Osteoblast (primary cell): ENCODE results near the gene DHX8. TPM values are rescaled to one million over a fixed set of nuclear protein-coding genes. Genes with fewer than 3 reads are reported as not detected.
A peak's percentile ranks its signal among the peaks of the same experiment; 100 is the strongest.
"Not testable (repeated sequence)": the region's sequence is repeated elsewhere in the genome, so short reads cannot be mapped to it uniquely, and the experiment has no call there.

Experiments
- DNase-seq: peaks from one replicate; pipeline ENCODE4 v3.0.0; 2011; ENCODE audit warnings: low spot score, mixed read lengths; ENCODE audit not compliant: insufficient read length; ENCODE audit errors: missing footprints
- H2AFZ ChIP-seq: 2 replicates; pipeline ENCODE4 v1.6.0; 2011; ENCODE audit warnings: mild to moderate bottlenecking, low read length
- H3K27ac ChIP-seq: 2 replicates; pipeline ENCODE4 v1.5.1; 2011; ENCODE audit warnings: mild to moderate bottlenecking, low read depth, low read length, moderate library complexity
- H3K27me3 ChIP-seq: 2 replicates; pipeline ENCODE4 v1.6.0; 2012; ENCODE audit warnings: mild to moderate bottlenecking, control low read depth, inconsistent platforms, low read length, moderate library complexity; ENCODE audit not compliant: insufficient read depth
- H3K36me3 ChIP-seq: 2 replicates; pipeline ENCODE4 v1.5.1; 2011; ENCODE audit warnings: mild to moderate bottlenecking, low read length, control low read depth, moderate library complexity; ENCODE audit not compliant: insufficient read depth
- H3K4me1 ChIP-seq: 2 replicates; pipeline ENCODE4 v1.5.1; 2011; ENCODE audit warnings: mild to moderate bottlenecking, low read length, control low read depth, moderate library complexity; ENCODE audit not compliant: insufficient read depth
- H3K4me2 ChIP-seq: 2 replicates; pipeline ENCODE4 v1.6.0; 2011; ENCODE audit warnings: mild to moderate bottlenecking, low read length; ENCODE audit not compliant: insufficient read depth
- H3K4me3 ChIP-seq: fragments of 200-600 bp; sonication (generic); 3 replicates; pipeline ENCODE4 v1.5.1; 2012; ENCODE audit warnings: mild to moderate bottlenecking, low read length, inconsistent platforms; ENCODE audit not compliant: insufficient read depth
- H3K79me2 ChIP-seq: 2 replicates; pipeline ENCODE4 v1.6.0; 2012; ENCODE audit warnings: mild to moderate bottlenecking, low read length, control low read depth, inconsistent platforms; ENCODE audit not compliant: insufficient read depth
- H3K9me3 ChIP-seq: 2 replicates; pipeline ENCODE4 v1.5.1; 2011; ENCODE audit warnings: low read depth, low read length, control low read depth
- H4K20me1 ChIP-seq: 2 replicates; pipeline ENCODE4 v1.6.0; 2012; ENCODE audit warnings: mild to moderate bottlenecking, low read length, control low read depth; ENCODE audit not compliant: insufficient read depth
- total RNA-seq: library from RNA; depleted of rRNA; stranded (reverse); fragments of >200 nt; gene quantifications from 2 replicates; pipeline ENCODE4 v1.2.3, GENCODE V29; 2012
- TF ChIP-seq, protein P1 (sequence below): IDR thresholded peaks from 2 replicates; pipeline ENCODE4 v1.5.1; 2011; ENCODE audit warnings: mild to moderate bottlenecking, low read depth, low read length, moderate library complexity; ENCODE audit errors: extremely low read depth

The DHX8 gene
- total RNA-seq, 1 donor, result 42.3 TPM

DNA sequence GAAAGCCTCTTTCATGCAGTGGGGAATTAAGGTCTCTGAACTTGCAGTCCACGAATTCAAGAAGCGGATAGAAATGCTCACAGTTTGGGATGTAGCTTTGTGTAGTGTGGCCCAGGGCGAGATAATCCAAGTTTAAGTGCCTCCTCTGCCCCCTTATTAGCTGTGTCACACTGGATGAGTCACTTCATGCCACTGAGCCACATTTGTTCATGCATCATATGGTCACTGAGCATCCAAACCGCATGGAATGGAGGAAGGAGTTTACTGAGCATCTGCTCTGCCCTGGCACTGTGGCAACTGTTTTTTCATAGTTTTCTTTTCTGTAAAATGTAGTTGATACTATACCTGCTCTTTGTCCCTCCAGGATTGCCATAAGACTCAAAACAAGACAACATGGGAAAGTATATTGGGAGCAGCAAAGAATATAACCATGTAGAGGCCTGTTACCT lies 15.1 kb upstream of the DHX8 start:
- H3K4me2 ChIP-seq, result peak overlapping the region; percentile 35
- no peaks in the 10 kb centered on the region for H3K36me3 ChIP-seq
- H3K4me1 ChIP-seq, result peaks cover 20% of the 10 kb centered on the region
- no peaks in the 10 kb centered on the region for H4K20me1 ChIP-seq
- peak overlapping the region; percentile 81 for H3K27ac ChIP-seq
- no peak overlapping the region for H3K4me3 ChIP-seq
- TF ChIP-seq, protein P1, sequence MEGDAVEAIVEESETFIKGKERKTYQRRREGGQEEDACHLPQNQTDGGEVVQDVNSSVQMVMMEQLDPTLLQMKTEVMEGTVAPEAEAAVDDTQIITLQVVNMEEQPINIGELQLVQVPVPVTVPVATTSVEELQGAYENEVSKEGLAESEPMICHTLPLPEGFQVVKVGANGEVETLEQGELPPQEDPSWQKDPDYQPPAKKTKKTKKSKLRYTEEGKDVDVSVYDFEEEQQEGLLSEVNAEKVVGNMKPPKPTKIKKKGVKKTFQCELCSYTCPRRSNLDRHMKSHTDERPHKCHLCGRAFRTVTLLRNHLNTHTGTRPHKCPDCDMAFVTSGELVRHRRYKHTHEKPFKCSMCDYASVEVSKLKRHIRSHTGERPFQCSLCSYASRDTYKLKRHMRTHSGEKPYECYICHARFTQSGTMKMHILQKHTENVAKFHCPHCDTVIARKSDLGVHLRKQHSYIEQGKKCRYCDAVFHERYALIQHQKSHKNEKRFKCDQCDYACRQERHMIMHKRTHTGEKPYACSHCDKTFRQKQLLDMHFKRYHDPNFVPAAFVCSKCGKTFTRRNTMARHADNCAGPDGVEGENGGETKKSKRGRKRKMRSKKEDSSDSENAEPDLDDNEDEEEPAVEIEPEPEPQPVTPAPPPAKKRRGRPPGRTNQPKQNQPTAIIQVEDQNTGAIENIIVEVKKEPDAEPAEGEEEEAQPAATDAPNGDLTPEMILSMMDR, result no peak
- H2AFZ ChIP-seq, result no peak overlapping the region
- no peaks in the 10 kb centered on the region for H3K9me3 ChIP-seq
- no peaks in the 10 kb centered on the region for H3K79me2 ChIP-seq
- H3K27me3 ChIP-seq, result no peaks in the 10 kb centered on the region
- DNase-seq, result peak; percentile 62

DNA sequence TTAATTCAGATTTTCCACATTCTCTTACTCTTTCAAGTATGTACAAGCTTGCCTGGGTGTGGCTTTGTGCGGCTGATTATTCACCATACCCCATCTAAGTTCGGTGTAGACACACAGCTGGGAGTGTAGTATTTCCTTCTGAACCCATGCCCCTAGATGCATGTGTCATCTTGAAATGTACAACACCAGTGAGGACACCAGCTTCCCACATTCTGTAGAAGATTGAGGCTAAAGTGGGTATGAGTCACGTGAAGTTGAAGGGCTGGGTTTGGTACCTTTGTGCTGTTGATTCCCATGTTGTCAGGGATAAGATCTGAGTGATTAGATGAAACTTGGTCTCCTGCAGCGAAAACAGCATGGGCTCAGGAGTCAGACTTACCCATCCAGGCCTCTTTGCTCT lies 14.6 kb upstream of the DHX8 start:
- Histone ChIP-seq H4K20me1 (no peaks in the 10 kb centered on the region), H2AFZ (peak overlapping the region; percentile 38), H3K36me3 (no peaks in the 10 kb centered on the region), H3K27ac (peak overlapping the region; percentile 81), H3K4me1 (peaks cover 20% of the 10 kb centered on the region), H3K4me3 (no peak overlapping the region), H3K27me3 (no peaks in the 10 kb centered on the region), H3K79me2 (no peaks in the 10 kb centered on the region), H3K4me2 (peak overlapping the region; percentile 35), H3K9me3 (no peaks in the 10 kb centered on the region)
- TF ChIP-seq, protein P1, result no peak
- DNase-seq, result peak; percentile 94

DNA sequence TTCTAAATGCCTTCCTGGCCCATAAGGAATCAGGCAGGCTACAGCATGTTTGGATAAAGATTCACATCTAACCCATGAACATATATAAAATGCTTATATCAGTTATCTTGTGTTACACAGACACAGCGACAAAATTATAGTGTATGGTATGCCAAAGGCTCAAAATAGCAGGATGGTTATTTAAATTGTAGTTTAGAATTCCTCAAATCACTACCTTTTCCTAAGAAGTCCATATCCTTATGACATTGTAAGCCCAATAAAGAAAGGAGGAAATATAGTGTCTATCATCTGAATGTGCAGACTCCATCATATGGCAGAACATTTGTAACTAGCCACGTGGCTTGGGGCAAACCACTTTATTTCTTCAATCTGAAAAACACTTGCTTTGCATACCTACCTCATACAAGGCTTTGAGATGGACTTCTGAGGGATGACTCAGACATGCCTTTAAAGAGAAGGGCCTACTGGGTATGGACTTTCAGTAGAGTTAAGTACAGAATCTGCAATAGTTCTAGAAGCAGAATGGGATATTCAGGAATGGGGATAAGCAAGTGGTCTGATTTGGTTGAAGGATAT lies 12.1 kb upstream of the DHX8 start:
- no peaks in the 10 kb centered on the region for H3K79me2 ChIP-seq
- H3K36me3 ChIP-seq, result no peaks in the 10 kb centered on the region
- H3K27ac ChIP-seq, result no peak overlapping the region
- no peaks in the 10 kb centered on the region for H3K9me3 ChIP-seq
- no peaks in the 10 kb centered on the region for H3K27me3 ChIP-seq
- H3K4me2 ChIP-seq, result no peak overlapping the region
- H2AFZ ChIP-seq, result no peak overlapping the region
- no peak for DNase-seq
- H4K20me1 ChIP-seq, result no peaks in the 10 kb centered on the region
- no peak overlapping the region for H3K4me3 ChIP-seq
- H3K4me1 ChIP-seq, result peaks cover 20% of the 10 kb centered on the region
- TF ChIP-seq, protein P1, result no peak

DNA sequence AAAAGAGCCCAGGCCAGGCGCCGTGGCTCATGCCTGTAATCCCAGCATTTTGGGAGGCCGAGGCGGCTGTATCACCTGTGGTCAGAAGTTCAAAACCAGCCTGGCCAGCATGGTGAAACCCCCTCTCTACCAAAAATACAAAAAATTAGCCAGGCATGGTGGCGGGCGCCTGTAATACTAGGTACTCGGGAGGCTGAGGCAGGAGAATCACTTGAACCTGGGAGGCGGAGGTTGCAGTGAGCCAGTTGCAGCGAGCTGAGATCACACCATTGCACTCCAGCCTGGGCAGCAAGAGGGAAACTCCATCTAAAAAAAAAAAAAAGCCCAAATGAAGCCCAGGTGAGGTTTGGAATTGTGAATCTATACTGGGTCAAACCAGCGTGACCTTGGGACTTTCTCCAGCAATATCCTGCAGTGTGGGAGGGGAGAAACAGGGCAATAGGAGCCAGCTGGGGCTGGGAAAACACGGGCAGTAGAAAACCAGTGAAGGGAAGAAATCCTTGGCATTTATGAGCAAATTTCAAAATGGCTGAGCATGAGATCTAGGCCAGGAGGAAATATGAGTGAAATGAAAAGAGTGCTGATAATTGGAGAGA lies 8.2 kb upstream of the DHX8 start:
- Histone ChIP-seq H3K79me2 (no peaks in the 10 kb centered on the region), H3K4me3 (no peak overlapping the region), H3K4me1 (no peaks in the 10 kb centered on the region), H3K27me3 (no peaks in the 10 kb centered on the region), H4K20me1 (no peaks in the 10 kb centered on the region), H3K9me3 (no peaks in the 10 kb centered on the region), H2AFZ (no peak overlapping the region), H3K27ac (no peak overlapping the region), H3K4me2 (no peak overlapping the region), H3K36me3 (no peaks in the 10 kb centered on the region)
- TF ChIP-seq, protein P1, result no peak
- DNase-seq, result no peak

DNA sequence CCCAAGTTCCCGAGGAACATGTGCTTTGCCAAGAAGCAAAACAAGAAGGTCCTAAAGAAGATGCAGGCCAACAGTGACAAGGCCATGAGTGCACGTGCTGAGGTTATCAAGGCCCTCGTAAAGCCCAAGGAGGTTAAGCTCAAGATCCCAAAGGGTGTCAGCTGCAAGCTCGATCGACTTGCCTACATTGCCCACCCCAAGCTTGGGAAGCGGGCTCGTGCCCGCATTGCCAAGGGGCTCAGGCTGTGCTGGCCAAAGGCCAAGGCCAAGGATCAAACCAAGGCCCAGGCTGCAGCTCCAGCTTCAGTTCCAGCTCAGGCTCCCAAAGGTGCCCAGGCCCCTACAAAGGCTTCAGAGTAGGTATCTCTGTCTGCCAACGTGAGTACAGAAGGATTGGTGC lies 7.5 kb upstream of the DHX8 start:
- H3K4me2 ChIP-seq, H2AFZ ChIP-seq, H3K4me3 ChIP-seq, H3K9me3 ChIP-seq, H3K27me3 ChIP-seq, H3K27ac ChIP-seq, DNase-seq, H4K20me1 ChIP-seq, H3K36me3 ChIP-seq, H3K4me1 ChIP-seq, H3K79me2 ChIP-seq: not testable (repeated sequence)
